HepG2 (cell line): Measurements from ENCODE around the gene SCUBE1. TPM values are rescaled to one million over a fixed set of nuclear protein-coding genes. Genes with fewer than 3 reads are reported as not detected.

Source experiments
- AHR ChIP-seq: IDR thresholded peaks from 2 replicates; pipeline ENCODE4 v1.6.1; 2018; ENCODE audit warnings: missing genetic modification reagents, missing compliant biosample characterization
- CBFB ChIP-seq: sonication (generic); formaldehyde crosslinking; IDR thresholded peaks from 2 replicates; pipeline ENCODE4 v1.4.0; 2020; ENCODE audit warnings: missing genetic modification reagents
- CEBPB ChIP-seq: IDR thresholded peaks from 2 replicates; pipeline ENCODE4 v1.6.1; 2011; ENCODE audit warnings: low read depth, low read length, improper control_type of control experiment, borderline replicate concordance
- CENPT ChIP-seq: sonication (generic); formaldehyde crosslinking; IDR thresholded peaks from 2 replicates; pipeline ENCODE4 v1.8.0; 2022; ENCODE audit warnings: low read depth, mild to moderate bottlenecking, moderate library complexity, missing genetic modification reagents
- CREB3 ChIP-seq: sonication (generic); formaldehyde crosslinking; IDR thresholded peaks from 2 replicates; pipeline ENCODE4 v1.5.0; 2020; ENCODE audit warnings: missing genetic modification reagents
- EP300 ChIP-seq, 3 experiments: sonication (generic) in 1 of 3; formaldehyde crosslinking in 1 of 3; IDR thresholded peaks; 2 replicates each; pipeline versions ENCODE4 v1.5.1 to v1.6.1; 2011 to 2020; ENCODE audit warnings: low read depth in 2 of 3, low read length in 2 of 3, borderline replicate concordance in 1 of 3, improper control_type of control experiment in 1 of 3, mild to moderate bottlenecking in 1 of 3, missing genetic modification reagents in 1 of 3, moderate library complexity in 1 of 3
- FOXP4 ChIP-seq: sonication (generic); formaldehyde crosslinking; IDR thresholded peaks from 2 replicates; pipeline ENCODE4 v1.4.0; 2020; ENCODE audit warnings: missing genetic modification reagents
- HES4 ChIP-seq: sonication (generic); formaldehyde crosslinking; IDR thresholded peaks from 2 replicates; pipeline ENCODE4 v1.9.0; 2021; ENCODE audit warnings: mild to moderate bottlenecking, missing genetic modification reagents, borderline replicate concordance
- HOXA7 ChIP-seq: sonication (generic); formaldehyde crosslinking; IDR thresholded peaks from 2 replicates; pipeline ENCODE4 v1.8.1; 2022; ENCODE audit warnings: mild to moderate bottlenecking, missing genetic modification reagents, moderate library complexity
- MEIS2 ChIP-seq: sonication (generic); formaldehyde crosslinking; IDR thresholded peaks from 2 replicates; pipeline ENCODE4 v1.9.0; 2021; ENCODE audit warnings: mild to moderate bottlenecking, missing genetic modification reagents
- NFIC ChIP-seq: IDR thresholded peaks from 2 replicates; pipeline ENCODE4 v1.6.1; 2012; ENCODE audit warnings: mild to moderate bottlenecking, low read length, inconsistent platforms
- REPIN1 ChIP-seq: sonication (generic); formaldehyde crosslinking; IDR thresholded peaks from 2 replicates; pipeline ENCODE4 v1.8.0; 2022; ENCODE audit warnings: missing genetic modification reagents, low read depth, mild to moderate bottlenecking, borderline replicate concordance
- SP4 ChIP-seq: sonication (generic); formaldehyde crosslinking; IDR thresholded peaks from 2 replicates; pipeline ENCODE4 v1.8.1; 2023; ENCODE audit warnings: mild to moderate bottlenecking, missing genetic modification reagents
- ZFX ChIP-seq: sonication (generic); formaldehyde crosslinking; IDR thresholded peaks from 2 replicates; pipeline ENCODE4 v1.4.0; 2020; ENCODE audit warnings: mild to moderate bottlenecking, low read depth, missing genetic modification reagents, moderate library complexity
- ZFYVE20 ChIP-seq: sonication (generic); formaldehyde crosslinking; IDR thresholded peaks from 2 replicates; pipeline ENCODE4 v1.8.0; 2023; ENCODE audit warnings: low read depth, mild to moderate bottlenecking, moderate library complexity, missing genetic modification reagents, borderline replicate concordance
- ZNF281 ChIP-seq: sonication (generic); formaldehyde crosslinking; IDR thresholded peaks from 2 replicates; pipeline ENCODE4 v1.4.0; 2020; ENCODE audit warnings: missing genetic modification reagents, borderline replicate concordance
- ZNF329 ChIP-seq: sonication (generic); formaldehyde crosslinking; IDR thresholded peaks from 2 replicates; pipeline ENCODE4 v1.9.0; 2021; ENCODE audit warnings: low read depth, mild to moderate bottlenecking, missing genetic modification reagents
- ZNF574 ChIP-seq: sonication (generic); formaldehyde crosslinking; IDR thresholded peaks from 2 replicates; pipeline ENCODE4 v1.4.0; 2020; ENCODE audit warnings: missing genetic modification reagents
- ZNF580 ChIP-seq: IDR thresholded peaks from 2 replicates; pipeline ENCODE4 v1.6.1; 2016; ENCODE audit warnings: low read depth, borderline replicate concordance
- polyA plus RNA-seq, 8 experiments: library from polyadenylated mRNA; depleted of rRNA in 3 of 8; stranded (reverse) in 7 of 8; unstranded in 1 of 8; fragments of >200 nt; fragmentation: Illumina TruSeq in 4 of 8; extraction: Trizol in 4 of 8; gene quantifications; 2 replicates each; pipeline versions ENCODE4 v1.2.1 to v1.2.3, GENCODE V29; 2011 to 2016; ENCODE audit warnings: low read depth in 4 of 8, missing spikeins in 1 of 8, mixed read lengths in 1 of 8; ENCODE audit not compliant: insufficient read depth in 1 of 8
- total RNA-seq, 5 experiments: library from RNA; depleted of rRNA; stranded (reverse); fragments of >200 nt; fragmentation: Illumina TruSeq; extraction: Trizol; gene quantifications; 2 replicates each; pipeline ENCODE4 v1.2.3, GENCODE V29; 2016; ENCODE audit warnings: low read depth in 1 of 5

The SCUBE1 gene
- total and polyA plus RNA-seq, 2 of the 13 experiments (the other 11 are each of a cell fraction or from before 2014, with no cell fraction given) = under 0.01 to 0.05 TPM

GRCh38 chr22:43241138-43241597 lies 102.0 kb downstream of the SCUBE1 start (continued):
- TF ChIP-seq ZNF574 (0 out of 2 replicates have a peak, but pooled peaks have one; percentile 50), REPIN1 (CRISPR knock-in tag) (no peak), NFIC (no peak), FOXP4 (CRISPR knock-in tag) (0 out of 2 replicates have a peak, but pooled peaks have one; percentile 33), CBFB (CRISPR knock-in tag) (0 out of 2 replicates have a peak, but pooled peaks have one; percentile 49), ZFX (CRISPR knock-in tag) (peak; percentile 50), ZFYVE20 (CRISPR knock-in tag) (0 out of 2 replicates have a peak, but pooled peaks have one; percentile 33), SP4 (CRISPR knock-in tag) (0 out of 2 replicates have a peak, but pooled peaks have one; percentile 48), HES4 (CRISPR knock-in tag) (no peak), AHR (CRISPR knock-in tag) (peak; percentile 59; the same call in 1 of the 2 replicates), CREB3 (CRISPR knock-in tag) (peak; percentile 42; the same call in 1 of the 2 replicates), EP300 (IDR thresholded peaks at IDR 0.05; ENCODE audit: low read depth in 2 of 2, low read length in 2 of 2) (peak in 1 of 2 experiments; percentile 23; a peak in 1 of 4 replicates), EP300 (CRISPR knock-in tag; IDR thresholded peaks at IDR 0.05; ENCODE audit: borderline replicate concordance) (0 out of 2 replicates have a peak, but pooled peaks have one; percentile 31), MEIS2 (CRISPR knock-in tag) (0 out of 2 replicates have a peak, but pooled peaks have one; percentile 35), CEBPB (peak; percentile 17; the same call in 1 of the 2 replicates), ZNF281 (peak; percentile 62; the same call in 1 of the 2 replicates), HOXA7 (CRISPR knock-in tag) (no peak), ZNF329 (CRISPR knock-in tag) (no peak), ZNF580 (CRISPR knock-in tag) (peak; percentile 71; the same call in 1 of the 2 replicates), CENPT (CRISPR knock-in tag) (no peak)
